ENCODE data around the gene KDM1B.

DNA sequence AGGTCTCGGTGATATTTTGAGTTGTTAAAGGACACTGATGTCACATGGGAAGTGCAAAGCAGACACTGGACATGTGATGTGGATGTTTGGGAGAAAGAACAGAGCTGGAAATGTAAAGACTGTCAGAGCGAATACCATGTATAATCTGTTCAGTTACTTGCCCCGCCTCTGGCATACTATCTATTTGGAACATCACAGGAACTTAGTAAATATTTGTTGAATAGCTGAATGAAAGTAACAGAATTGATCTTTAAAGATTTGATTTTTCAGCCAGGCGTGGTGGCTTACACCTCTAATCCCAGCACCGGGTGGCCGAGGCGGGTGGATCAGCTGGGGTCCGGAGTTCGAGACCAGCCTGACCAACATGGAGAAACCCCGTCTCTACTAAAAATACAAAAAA, 19.0 kb upstream of the KDM1B start:
- TF ChIP-seq, protein P1, sequence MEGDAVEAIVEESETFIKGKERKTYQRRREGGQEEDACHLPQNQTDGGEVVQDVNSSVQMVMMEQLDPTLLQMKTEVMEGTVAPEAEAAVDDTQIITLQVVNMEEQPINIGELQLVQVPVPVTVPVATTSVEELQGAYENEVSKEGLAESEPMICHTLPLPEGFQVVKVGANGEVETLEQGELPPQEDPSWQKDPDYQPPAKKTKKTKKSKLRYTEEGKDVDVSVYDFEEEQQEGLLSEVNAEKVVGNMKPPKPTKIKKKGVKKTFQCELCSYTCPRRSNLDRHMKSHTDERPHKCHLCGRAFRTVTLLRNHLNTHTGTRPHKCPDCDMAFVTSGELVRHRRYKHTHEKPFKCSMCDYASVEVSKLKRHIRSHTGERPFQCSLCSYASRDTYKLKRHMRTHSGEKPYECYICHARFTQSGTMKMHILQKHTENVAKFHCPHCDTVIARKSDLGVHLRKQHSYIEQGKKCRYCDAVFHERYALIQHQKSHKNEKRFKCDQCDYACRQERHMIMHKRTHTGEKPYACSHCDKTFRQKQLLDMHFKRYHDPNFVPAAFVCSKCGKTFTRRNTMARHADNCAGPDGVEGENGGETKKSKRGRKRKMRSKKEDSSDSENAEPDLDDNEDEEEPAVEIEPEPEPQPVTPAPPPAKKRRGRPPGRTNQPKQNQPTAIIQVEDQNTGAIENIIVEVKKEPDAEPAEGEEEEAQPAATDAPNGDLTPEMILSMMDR (tag by site-specific recombination; IDR thresholded peaks at IDR 0.05) = no peak
- TF ChIP-seq ZNF311 (tag by site-specific recombination; IDR thresholded peaks at IDR 0.05; ENCODE audit: borderline replicate concordance) (no peak), YY1 (tag by site-specific recombination; IDR thresholded peaks at IDR 0.05) (no peak)
